Measurements from ENCODE around the gene PNMA6F. TPM values are rescaled to one million over a fixed set of nuclear protein-coding genes. Genes with fewer than 3 reads are reported as not detected.
"Not testable (repeated sequence)": the region's sequence is repeated elsewhere in the genome, so short reads cannot be mapped to it uniquely, and the experiment has no call there.

PNMA6F gene
- polyA plus RNA-seq, 1 donor, result not detected

DNA sequence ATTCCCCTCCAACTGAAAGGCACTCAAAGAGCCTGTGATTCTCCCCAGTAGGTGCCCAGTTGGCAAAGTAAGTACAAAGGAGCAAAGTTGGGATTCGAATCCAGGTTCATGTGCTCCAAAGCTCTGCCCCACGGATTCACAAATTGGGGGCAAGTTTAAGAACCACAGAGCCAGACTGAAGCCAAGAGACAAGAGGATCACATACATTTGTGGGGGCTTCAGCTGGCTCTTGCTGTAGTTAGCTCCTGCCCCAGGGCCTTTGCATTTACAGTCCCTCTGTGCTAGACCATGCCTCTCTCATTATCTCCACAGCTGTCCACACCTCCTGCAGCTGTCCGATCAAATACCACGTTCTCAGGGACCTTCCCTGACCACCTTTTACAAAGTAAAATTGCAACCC, 18.8 kb downstream of the PNMA6F start:
- DNase-seq (ENCODE audit: low read depth), result no peak

DNA sequence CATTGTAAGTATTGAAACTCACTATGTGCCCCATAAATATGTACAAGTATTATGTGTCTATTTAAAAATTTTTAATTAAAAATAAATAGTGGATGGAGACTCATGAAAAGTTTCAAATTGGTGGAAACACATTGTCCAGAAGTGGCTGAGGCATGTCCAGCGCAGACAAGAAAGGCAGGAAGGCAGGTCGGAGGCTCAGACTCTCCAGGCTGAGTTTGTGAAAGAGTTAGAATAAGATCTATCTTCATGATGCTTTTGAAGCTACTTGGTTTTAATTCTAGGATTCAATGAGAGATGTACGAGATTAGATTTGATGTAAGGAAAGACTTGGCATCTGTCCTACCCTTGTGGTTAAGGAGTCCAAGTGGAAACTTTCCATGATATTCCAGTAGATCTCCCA, 19.8 kb downstream of the PNMA6F start:
- DNase-seq (ENCODE audit: low read depth), result no peak

DNA sequence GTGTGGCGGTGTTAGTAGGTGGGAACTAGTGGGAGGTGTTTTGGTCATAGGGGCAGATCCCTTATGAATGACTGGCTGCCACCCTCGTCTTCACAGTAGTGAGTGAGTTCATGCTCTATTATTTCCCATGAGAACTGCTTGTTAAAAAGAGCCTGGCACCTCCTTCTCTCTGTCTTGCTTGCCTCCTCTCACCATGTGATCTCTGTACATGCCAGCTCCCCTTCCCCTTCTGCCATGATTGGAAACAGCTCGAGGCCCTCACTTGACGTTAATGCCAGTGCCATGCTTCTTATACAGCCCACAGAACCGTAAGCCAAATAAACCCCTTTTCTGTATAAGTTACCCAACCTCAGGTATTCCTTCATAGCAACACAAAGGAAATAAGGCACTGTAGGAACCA, 21.7 kb downstream of the PNMA6F start:
- no peak for DNase-seq (ENCODE audit: low read depth)

DNA sequence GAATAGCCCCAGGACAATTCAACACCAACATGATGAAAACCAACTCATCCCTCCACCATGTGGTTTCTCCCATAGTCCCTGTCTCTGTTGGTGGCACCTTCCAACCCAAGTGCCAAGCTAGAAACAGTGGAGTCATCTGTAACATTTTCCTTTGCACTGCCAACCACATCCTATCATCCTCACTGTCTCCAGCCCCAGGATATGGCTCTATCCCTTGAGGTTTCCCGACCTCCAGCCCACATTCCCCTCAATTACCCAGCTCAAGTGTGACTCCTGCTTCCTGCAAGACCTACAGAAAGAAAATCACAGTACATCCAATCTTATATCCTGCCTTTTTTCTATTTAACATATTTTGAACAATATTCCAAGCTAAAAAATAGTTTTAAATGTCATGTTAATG, 24.2 kb downstream of the PNMA6F start:
- DNase-seq (ENCODE audit: low read depth), result no peak

DNA sequence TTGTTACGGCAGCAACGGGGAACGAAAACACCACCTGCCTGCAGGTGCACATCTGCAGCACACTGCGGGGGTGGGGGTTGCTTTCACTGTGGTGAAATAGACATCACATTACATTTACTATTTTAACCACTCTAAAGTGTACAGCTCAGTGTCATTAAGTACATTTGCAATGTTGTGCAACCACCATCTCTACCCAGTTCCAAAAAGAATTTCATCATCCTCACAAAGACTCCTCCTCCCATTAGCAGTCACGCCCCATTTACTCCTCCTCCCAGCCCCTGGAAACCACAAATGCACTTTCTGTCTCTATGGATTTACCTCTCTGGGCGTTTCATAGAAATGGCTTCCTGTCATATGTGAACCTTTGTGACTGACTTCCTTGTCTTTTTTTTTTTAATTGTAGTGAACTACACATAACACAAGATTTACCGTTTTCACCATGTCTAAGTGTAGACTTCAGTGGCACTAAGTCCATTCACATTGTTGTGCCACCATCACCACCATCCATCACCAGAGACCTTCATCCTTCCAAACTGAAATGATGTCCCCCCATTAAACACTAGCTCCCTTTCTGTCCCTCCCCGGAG, 28.0 kb downstream of the PNMA6F start:
- DNase-seq (ENCODE audit: low read depth), result not testable (repeated sequence)

DNA sequence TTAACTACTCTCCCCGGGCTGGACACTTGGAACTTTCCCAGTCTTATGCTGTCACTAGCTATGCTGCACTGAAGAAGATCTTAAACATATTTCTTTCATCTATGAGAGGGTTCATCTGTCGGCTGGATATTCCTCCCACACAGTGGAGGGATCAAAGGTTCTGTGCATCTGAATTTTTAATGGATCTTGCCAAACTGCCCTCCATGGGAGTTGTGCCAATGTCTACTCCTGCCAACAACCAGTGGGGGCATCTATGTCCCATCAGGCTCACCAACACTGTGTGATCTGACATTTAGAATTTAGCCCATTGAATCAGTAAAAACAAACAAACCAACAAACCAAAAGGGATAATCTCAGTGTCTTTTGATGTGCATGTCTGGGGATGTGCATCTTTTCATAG, 32.8 kb downstream of the PNMA6F start:
- DNase-seq (ENCODE audit: low read depth), result not testable (repeated sequence)

DNA sequence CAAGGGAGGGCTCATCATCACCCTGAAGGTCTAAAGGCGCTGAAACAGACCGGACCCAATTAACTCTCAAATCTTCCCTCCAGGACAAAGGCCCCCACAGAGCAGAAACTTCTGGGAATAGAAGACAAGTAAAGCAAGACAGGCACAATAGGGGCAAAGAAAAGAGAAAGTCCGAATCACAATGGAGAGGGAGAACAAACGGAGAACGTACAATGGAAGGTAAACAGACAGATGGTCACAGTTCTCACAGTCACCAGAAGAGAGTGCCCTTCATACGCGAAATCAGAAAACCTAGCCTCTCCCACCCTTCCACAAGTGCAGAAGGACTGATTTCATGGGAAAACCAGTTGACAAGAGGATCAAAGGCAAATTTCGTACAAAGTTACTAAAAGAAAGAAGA, 35.9 kb downstream of the PNMA6F start:
- DNase-seq (ENCODE audit: low read depth), result not testable (repeated sequence)

DNA sequence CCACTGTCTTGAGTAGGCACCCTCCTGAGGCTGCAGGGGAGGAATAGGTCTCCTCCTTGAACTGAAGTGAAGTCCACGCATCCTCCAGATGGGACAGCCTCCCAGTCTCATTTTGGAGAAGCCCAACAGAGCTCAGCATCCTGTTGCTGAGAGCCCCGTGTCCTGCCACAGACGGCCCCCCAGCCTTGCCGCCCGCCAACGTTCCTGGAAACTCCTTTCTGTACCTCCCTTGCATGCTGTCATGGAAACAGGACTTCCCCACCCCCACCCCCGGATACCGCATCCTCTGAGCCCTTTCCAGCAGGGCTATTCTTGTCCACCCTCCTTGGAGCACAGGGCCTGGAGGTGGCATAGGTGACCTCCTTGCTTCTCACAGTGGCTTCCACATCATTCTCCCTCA, 37.6 kb downstream of the PNMA6F start:
- not testable (repeated sequence) for DNase-seq (ENCODE audit: low read depth)

DNA sequence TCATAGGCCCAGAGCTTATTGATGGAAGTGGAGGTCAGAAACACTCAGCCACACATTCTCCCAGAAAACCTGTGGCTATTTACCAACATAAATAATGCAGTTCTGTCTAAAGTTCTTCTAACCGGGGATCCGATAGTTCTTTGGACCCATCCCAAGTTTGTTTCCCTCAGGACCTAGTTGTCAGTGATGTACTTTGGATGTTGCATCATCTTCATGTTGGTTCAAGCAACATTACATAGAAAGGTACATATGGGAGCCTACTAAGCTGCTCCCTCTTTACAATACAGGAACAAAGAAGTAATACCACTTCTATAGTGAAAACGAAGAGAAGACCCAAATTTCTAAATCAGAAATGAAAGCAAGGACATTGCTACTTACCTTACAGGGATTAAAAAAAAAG, 39.8 kb downstream of the PNMA6F start:
- not testable (repeated sequence) for DNase-seq (ENCODE audit: low read depth)

DNA sequence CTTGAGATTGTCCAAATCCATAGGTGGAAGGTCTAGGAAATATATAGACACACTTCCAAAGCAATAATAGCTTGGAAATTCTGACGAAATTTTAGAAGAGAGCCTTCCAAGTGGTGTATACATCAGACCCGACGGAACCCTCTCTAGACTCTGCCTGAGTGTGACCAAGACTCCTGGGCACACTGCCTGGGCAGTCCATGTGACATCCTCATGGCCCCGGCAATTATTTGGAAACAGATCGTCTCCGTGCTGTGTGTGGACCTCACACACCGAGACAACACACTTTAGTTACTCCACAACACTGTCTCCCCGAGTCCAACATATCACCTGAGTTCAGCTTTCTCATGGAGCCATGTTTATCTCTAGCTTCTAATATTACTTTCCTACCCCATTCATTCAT, 42.3 kb downstream of the PNMA6F start:
- not testable (repeated sequence) for DNase-seq (ENCODE audit: low read depth)

DNA sequence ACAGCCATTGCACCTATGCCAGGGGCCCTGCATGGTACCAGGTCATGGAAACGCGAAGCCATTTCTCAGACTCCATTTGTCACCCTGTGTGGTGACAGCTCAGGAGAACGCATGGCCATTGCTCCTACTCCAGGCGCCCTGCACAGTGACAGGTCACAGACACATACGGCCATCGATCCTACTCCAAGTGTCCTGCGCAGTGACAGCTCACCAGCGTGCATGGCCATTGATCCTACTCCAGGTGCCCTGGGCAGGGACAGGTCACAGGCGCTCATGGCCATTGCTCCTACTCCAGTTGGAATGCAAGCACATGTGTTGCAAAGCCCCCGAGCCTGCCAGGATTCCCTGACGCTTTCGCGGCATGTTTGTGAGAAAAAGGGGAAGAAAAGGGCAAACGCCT, 45.5 kb downstream of the PNMA6F start:
- DNase-seq (ENCODE audit: low read depth), result not testable (repeated sequence)

DNA sequence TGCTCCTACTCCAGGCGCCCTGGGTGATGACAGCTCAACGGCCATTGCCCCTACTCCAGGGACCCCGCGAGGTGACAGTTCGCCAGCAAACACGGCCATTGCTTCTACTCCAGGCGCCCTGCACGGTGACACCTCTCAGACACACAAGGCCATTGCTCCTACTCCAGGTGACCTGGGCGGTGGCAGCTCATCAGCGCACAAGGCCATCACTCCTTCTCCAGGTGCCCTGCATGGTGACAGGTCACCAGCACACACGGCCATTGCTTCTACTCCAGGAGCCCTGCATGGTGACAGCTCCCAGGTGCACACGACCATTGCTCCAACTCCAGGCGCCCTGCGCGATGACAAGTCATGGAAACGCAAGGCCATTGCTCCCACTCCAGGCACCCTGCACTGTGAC, 46.1 kb downstream of the PNMA6F start:
- not testable (repeated sequence) for DNase-seq (ENCODE audit: low read depth)

DNA sequence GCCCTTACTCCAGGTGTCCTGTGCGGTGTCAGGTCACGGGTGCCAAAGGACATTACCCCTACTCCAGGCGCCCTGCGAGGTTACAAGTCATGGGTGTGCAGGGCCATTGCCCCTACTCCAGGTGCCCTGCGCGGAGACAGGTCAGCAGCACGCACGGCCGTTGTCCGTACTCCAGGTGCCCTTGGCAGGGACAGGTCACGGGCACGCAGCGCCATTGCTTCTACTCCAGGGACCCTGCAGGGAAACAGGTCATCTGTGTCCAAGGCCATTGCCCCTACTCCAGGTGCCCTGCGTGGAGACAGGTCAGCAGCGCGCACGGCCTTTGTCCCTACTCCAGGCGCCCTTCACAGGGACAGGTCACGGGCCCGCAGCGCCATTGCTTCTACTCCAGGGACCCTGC, 49.0 kb downstream of the PNMA6F start:
- not testable (repeated sequence) for DNase-seq (ENCODE audit: low read depth)

DNA sequence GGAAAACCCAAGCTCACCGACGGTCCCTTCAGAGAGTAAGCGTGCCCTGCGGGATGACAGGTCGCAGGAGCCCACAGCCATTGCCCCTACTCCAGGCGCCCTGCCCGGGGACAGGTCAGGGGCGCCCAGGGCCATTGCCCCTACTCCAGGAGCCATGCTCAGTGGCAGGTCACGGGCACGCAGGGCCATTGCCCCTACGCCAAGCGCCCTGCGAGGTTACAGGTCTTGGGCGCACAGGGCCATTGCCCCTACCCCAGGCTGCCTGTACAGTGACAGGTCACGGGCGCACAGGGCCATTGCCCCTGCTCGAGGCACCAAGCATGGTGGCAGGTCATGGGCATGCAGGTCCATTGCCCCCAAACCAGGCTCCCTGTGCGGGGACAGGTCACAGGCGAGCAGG, 49.5 kb downstream of the PNMA6F start:
- not testable (repeated sequence) for DNase-seq (ENCODE audit: low read depth)

Other genes with a start within 250 kb of the PNMA6F start
- 2.2 TPM for gene PNMA6A, start 249.3 kb downstream of the PNMA6F start, polyA plus RNA-seq (ENCODE audit: insufficient read length)
- not detected for gene MAGEA1, start 142.5 kb downstream of the PNMA6F start, polyA plus RNA-seq (ENCODE audit: insufficient read length)
- gene ZNF275, start 12.4 kb upstream of the PNMA6F start, polyA plus RNA-seq (ENCODE audit: insufficient read length), result 7.0 TPM
- not detected for gene PNMA6E, start 79.6 kb upstream of the PNMA6F start, polyA plus RNA-seq (ENCODE audit: insufficient read length)
- gene ZFP92, start 89.7 kb upstream of the PNMA6F start, polyA plus RNA-seq (ENCODE audit: insufficient read length), result 0.90 TPM
- 0.20 TPM for gene TREX2, start 124.3 kb upstream of the PNMA6F start, polyA plus RNA-seq (ENCODE audit: insufficient read length)
- gene HAUS7, start 148.8 kb upstream of the PNMA6F start, polyA plus RNA-seq (ENCODE audit: insufficient read length), result 20.8 TPM
- gene BGN, start 173.2 kb upstream of the PNMA6F start, polyA plus RNA-seq (ENCODE audit: insufficient read length), result 95.3 TPM
- gene ATP2B3, start 195.9 kb upstream of the PNMA6F start, polyA plus RNA-seq (ENCODE audit: insufficient read length), result 0.80 TPM